Tibial nerve (tissue), 4 donors: ENCODE measurements around the gene MBOAT1. TPM values are rescaled to one million over a fixed set of nuclear protein-coding genes. Genes with fewer than 3 reads are reported as not detected.
A peak's percentile ranks its signal among the peaks of the same experiment; 100 is the strongest.

Source experiments
- DNase-seq, 2 donors: peaks; one replicate each; pipeline ENCODE4 v3.0.0-alpha.2; 2019; ENCODE audit warnings: low spot score in 2 of 2
- H3K27ac ChIP-seq, 4 donors: fragments of 200-600 bp; sonication (generic) in 3 of 4; one replicate each; pipeline ENCODE4 v1.5.1; 2017 to 2019; ENCODE audit warnings: mild to moderate bottlenecking in 1 of 4
- H3K27me3 ChIP-seq, 2 donors: fragments of 200-600 bp; sonication (generic) in 1 of 2; one replicate each; pipeline versions ENCODE4 v1.5.1 to v1.6.0; 2017 to 2019
- H3K36me3 ChIP-seq, 3 donors: fragments of 200-600 bp; sonication (generic); one replicate each; pipeline ENCODE4 v1.5.1; 2018 to 2019
- H3K4me1 ChIP-seq, 4 donors: fragments of 200-600 bp; sonication (generic) in 3 of 4; one replicate each; pipeline ENCODE4 v1.5.1; 2017 to 2019
- H3K4me3 ChIP-seq, 4 donors: fragments of 200-600 bp; sonication (generic) in 3 of 4; one replicate each; pipeline ENCODE4 v1.5.1; 2017 to 2019; ENCODE audit warnings: mild to moderate bottlenecking in 1 of 4, moderate library complexity in 1 of 4
- H3K9me3 ChIP-seq, 4 donors: fragments of 200-600 bp; sonication (generic) in 3 of 4; one replicate each; pipeline ENCODE4 v1.5.1; 2017 to 2019
- EP300 ChIP-seq, 2 donors: sonication (generic); formaldehyde crosslinking; IDR thresholded peaks; one replicate each; pipeline ENCODE4 v1.6.1; 2017; ENCODE audit warnings: antibody characterized with exemption in 2 of 2, mild to moderate bottlenecking in 1 of 2
- POLR2A ChIP-seq, 2 donors: fragments of 450-650 bp; IDR thresholded peaks; one replicate each; pipeline ENCODE4 v1.6.1; 2017; ENCODE audit warnings: antibody characterized with exemption in 2 of 2, mild to moderate bottlenecking in 2 of 2, moderate library complexity in 2 of 2
- whole genome bisulfite sequencing, 2 donors: methylation state at CpG; one replicate each; pipeline ENCODE4 v1.1.5; 2018; 5-methylcytosine and 5-hydroxymethylcytosine counted together
- total RNA-seq, 4 donors: library from RNA; depleted of rRNA; stranded (reverse); fragments of >200 nt; gene quantifications; one replicate each; pipeline ENCODE4 v1.1.0, GENCODE V29; 2016
- TF ChIP-seq, protein P1 (sequence below), 5 experiments: fragments of 200-600 bp in 3 of 5; fragments of 450-650 bp in 2 of 5; sonication (generic) in 3 of 5; IDR thresholded peaks; one replicate each; pipeline ENCODE4 v1.5.1; 2016 to 2019; ENCODE audit warnings: antibody characterized with exemption in 5 of 5, mild to moderate bottlenecking in 3 of 5, moderate library complexity in 2 of 5

The MBOAT1 gene
- total RNA-seq: 10 to 100 TPM; 12.3 to 25.6 (median 19.2) TPM

- TF ChIP-seq POLR2A (IDR thresholded peaks at IDR 0.05): peak; percentile 61 to 79
- peak in 1 of 2 donors; percentile 84 for TF ChIP-seq EP300 (IDR thresholded peaks at IDR 0.05)
- TF ChIP-seq, protein P1, sequence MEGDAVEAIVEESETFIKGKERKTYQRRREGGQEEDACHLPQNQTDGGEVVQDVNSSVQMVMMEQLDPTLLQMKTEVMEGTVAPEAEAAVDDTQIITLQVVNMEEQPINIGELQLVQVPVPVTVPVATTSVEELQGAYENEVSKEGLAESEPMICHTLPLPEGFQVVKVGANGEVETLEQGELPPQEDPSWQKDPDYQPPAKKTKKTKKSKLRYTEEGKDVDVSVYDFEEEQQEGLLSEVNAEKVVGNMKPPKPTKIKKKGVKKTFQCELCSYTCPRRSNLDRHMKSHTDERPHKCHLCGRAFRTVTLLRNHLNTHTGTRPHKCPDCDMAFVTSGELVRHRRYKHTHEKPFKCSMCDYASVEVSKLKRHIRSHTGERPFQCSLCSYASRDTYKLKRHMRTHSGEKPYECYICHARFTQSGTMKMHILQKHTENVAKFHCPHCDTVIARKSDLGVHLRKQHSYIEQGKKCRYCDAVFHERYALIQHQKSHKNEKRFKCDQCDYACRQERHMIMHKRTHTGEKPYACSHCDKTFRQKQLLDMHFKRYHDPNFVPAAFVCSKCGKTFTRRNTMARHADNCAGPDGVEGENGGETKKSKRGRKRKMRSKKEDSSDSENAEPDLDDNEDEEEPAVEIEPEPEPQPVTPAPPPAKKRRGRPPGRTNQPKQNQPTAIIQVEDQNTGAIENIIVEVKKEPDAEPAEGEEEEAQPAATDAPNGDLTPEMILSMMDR (IDR thresholded peaks at IDR 0.05): peak in 4 of 5 experiments; percentile 8 to 61 (median 42)
- peak; percentile 77 to 84 for DNase-seq
- Histone ChIP-seq H3K27me3 (no peaks in the 10 kb centered on the region), H3K4me3 (peak within 1 kb of the TSS; percentile 73 to 95 (median 84)), H3K9me3 (no peaks in the 10 kb centered on the region), H3K4me1 (peaks cover 0 to 57% (median 36%) of the 10 kb centered on the region in 4 donors), H3K27ac (peak within 1 kb of the TSS; percentile 67 to 95 (median 89)), H3K36me3 (no peaks in the 10 kb centered on the region)
- 1% methylated on average over 26 to 32 of the region's 60 CpGs for WGBS, 2 donors
Observed at GRCh38 chr6:20212392-20213111, at the start of gene MBOAT1. Gene MBOAT1 (minus strand): TSS chr6:20212469. CDS start chr6:20212234, 235 bp downstream.

- H3K27me3 ChIP-seq: no peaks in the 10 kb centered on the region
- H3K36me3 ChIP-seq: no peaks in the 10 kb centered on the region
- 79 to 87% methylated on average over 2 of the region's 2 CpGs for WGBS, 2 donors
- no peaks in the 10 kb centered on the region for H3K4me1 ChIP-seq
- H3K4me3 ChIP-seq: no peak overlapping the region
- no peak for DNase-seq
- TF ChIP-seq EP300 (IDR thresholded peaks at IDR 0.05) (no peak), POLR2A (IDR thresholded peaks at IDR 0.05) (no peak)
- TF ChIP-seq, protein P1 (IDR thresholded peaks at IDR 0.05): no peak
- no peak overlapping the region for H3K27ac ChIP-seq
- peaks cover 0 to 3% (median 0%) of the 10 kb centered on the region in 4 donors for H3K9me3 ChIP-seq
Observed at GRCh38 chr6:20261685-20262084, 49.4 kb upstream of the MBOAT1 start.

DNA sequence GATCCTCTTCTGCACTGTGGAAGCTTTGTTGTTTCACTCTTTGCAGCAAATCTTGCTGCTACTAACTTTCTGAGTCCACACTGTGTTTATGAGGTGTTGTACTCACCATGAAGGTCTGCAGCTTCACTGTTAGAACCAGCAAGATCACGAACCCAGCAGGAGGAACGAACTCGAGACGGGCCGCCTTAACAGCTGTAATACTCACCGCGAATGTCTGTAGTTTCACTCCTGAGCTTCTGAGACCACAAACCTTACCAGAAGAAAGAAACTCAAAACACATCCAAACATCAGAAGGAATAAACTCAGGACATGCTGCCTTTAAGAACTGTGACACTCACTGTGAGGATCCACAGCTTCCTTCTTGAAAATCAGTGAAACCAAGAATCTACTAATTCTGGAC is 48.1 kb upstream of the MBOAT1 start:
- DNase-seq: no peak
- peaks cover 0 to 3% (median 0%) of the 10 kb centered on the region in 4 donors for H3K9me3 ChIP-seq
- 82 to 98% methylated on average over 7 of the region's 7 CpGs for WGBS, 2 donors
- H3K36me3 ChIP-seq: no peaks in the 10 kb centered on the region
- no peak overlapping the region for H3K4me3 ChIP-seq
- H3K4me1 ChIP-seq: no peaks in the 10 kb centered on the region
- TF ChIP-seq POLR2A (IDR thresholded peaks at IDR 0.05): no peak
- TF ChIP-seq, protein P1 (IDR thresholded peaks at IDR 0.05): no peak
- TF ChIP-seq EP300 (IDR thresholded peaks at IDR 0.05): no peak
- no peaks in the 10 kb centered on the region for H3K27me3 ChIP-seq
- H3K27ac ChIP-seq: no peak overlapping the region

DNA sequence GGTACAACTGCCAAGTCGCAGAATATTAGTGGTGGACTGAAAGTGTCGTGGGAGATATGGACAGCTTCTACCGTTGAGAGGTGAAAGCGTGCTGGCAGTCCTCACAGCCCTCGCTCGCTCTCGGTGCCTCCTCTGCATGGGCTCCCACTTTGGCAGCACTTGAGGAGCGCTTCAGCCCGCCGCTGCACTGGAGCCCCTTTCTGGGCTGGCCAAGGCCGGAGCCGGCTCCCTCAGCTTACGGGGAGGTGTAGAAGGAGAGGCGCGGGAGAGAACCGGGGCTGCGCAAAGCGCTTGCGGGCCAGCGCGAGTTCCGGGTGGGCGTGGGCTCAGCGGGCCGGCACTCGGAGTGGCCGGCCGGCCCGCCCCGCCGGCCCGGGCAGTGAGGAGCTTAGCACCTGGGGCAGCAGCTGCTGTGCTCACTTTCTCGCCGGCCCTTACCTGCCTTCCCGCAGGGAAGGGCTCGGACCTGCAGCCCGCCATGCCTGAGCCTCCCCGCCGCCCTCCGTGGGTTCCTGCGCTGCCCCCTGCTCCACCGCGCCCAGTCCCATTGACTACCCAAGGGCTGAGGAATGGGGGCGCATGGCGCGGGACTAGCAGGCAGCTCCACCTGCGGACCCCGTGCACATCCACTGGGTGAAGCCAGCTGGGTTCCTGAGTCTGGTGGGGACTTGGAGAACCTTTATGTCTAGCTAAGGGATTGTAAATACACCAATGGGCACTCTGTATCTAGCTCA is 47.2 kb upstream of the MBOAT1 start:
- H3K27me3 ChIP-seq: no peaks in the 10 kb centered on the region
- TF ChIP-seq, protein P1 (IDR thresholded peaks at IDR 0.05): no peak
- no peak overlapping the region for H3K27ac ChIP-seq
- peaks cover 0 to 3% (median 0%) of the 10 kb centered on the region in 4 donors for H3K9me3 ChIP-seq
- H3K4me3 ChIP-seq: no peak overlapping the region
- no peak for DNase-seq
- WGBS, 2 donors: 97 to 98% methylated on average over 23 to 27 of the region's 48 CpGs
- no peaks in the 10 kb centered on the region for H3K4me1 ChIP-seq
- H3K36me3 ChIP-seq: no peaks in the 10 kb centered on the region

- TF ChIP-seq EP300 (IDR thresholded peaks at IDR 0.05) (no peak), POLR2A (IDR thresholded peaks at IDR 0.05) (no peak)
- TF ChIP-seq, protein P1 (IDR thresholded peaks at IDR 0.05): no peak
- Histone ChIP-seq H3K4me1 (no peaks in the 10 kb centered on the region), H3K4me3 (no peak overlapping the region), H3K9me3 (peaks cover 0 to 6% (median 0%) of the 10 kb centered on the region in 4 donors), H3K27me3 (no peaks in the 10 kb centered on the region), H3K36me3 (no peaks in the 10 kb centered on the region), H3K27ac (no peak overlapping the region)
- DNase-seq: no peak
Observed at GRCh38 chr6:20255428-20255827, 43.2 kb upstream of the MBOAT1 start.
